HL-60 (cell line): ENCODE data around the gene MLLT1.

Experiments used
- POLR2AphosphoS5 ChIP-seq: IDR thresholded peaks from 2 replicates; pipeline ENCODE4 v1.6.1; 2012; ENCODE audit warnings: low read depth
- SPI1 ChIP-seq: IDR thresholded peaks from 2 replicates; pipeline ENCODE4 v1.6.1; 2012; ENCODE audit warnings: low read depth, mild to moderate bottlenecking, borderline replicate concordance
- TF ChIP-seq, protein P1 (sequence below): IDR thresholded peaks from one replicate; pipeline ENCODE4 v1.5.1; 2011; ENCODE audit warnings: low read length, control low read depth, inconsistent platforms; ENCODE audit not compliant: insufficient read depth
- TF ChIP-seq, protein P2 (sequence below): IDR thresholded peaks from 2 replicates; pipeline ENCODE4 v1.6.1; 2012; ENCODE audit warnings: low read depth; ENCODE audit not compliant: insufficient replicate concordance

DNA sequence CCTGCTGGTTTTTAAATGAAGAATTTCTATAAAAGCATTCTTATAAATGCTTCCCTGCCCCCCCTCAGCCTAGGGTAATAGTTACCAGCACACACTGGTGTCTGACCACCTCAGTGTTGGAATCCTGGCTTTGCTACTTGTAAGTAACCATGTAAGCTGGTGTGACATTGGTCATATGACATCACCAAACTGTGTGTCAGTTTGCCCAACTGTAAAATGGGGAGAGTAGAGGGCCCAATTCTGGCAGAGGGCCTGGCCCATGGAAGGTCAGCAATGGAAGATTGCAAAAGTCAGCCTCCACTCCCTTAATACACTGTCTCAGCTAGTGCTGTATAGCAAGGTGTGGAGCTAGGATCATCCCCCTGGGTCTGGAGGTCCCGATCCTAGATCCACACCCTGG is 112.7 kb downstream of the MLLT1 start:
- TF ChIP-seq, protein P1, sequence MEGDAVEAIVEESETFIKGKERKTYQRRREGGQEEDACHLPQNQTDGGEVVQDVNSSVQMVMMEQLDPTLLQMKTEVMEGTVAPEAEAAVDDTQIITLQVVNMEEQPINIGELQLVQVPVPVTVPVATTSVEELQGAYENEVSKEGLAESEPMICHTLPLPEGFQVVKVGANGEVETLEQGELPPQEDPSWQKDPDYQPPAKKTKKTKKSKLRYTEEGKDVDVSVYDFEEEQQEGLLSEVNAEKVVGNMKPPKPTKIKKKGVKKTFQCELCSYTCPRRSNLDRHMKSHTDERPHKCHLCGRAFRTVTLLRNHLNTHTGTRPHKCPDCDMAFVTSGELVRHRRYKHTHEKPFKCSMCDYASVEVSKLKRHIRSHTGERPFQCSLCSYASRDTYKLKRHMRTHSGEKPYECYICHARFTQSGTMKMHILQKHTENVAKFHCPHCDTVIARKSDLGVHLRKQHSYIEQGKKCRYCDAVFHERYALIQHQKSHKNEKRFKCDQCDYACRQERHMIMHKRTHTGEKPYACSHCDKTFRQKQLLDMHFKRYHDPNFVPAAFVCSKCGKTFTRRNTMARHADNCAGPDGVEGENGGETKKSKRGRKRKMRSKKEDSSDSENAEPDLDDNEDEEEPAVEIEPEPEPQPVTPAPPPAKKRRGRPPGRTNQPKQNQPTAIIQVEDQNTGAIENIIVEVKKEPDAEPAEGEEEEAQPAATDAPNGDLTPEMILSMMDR = no peak
- TF ChIP-seq SPI1 (no peak), POLR2AphosphoS5 (no peak)
- TF ChIP-seq, protein P2, sequence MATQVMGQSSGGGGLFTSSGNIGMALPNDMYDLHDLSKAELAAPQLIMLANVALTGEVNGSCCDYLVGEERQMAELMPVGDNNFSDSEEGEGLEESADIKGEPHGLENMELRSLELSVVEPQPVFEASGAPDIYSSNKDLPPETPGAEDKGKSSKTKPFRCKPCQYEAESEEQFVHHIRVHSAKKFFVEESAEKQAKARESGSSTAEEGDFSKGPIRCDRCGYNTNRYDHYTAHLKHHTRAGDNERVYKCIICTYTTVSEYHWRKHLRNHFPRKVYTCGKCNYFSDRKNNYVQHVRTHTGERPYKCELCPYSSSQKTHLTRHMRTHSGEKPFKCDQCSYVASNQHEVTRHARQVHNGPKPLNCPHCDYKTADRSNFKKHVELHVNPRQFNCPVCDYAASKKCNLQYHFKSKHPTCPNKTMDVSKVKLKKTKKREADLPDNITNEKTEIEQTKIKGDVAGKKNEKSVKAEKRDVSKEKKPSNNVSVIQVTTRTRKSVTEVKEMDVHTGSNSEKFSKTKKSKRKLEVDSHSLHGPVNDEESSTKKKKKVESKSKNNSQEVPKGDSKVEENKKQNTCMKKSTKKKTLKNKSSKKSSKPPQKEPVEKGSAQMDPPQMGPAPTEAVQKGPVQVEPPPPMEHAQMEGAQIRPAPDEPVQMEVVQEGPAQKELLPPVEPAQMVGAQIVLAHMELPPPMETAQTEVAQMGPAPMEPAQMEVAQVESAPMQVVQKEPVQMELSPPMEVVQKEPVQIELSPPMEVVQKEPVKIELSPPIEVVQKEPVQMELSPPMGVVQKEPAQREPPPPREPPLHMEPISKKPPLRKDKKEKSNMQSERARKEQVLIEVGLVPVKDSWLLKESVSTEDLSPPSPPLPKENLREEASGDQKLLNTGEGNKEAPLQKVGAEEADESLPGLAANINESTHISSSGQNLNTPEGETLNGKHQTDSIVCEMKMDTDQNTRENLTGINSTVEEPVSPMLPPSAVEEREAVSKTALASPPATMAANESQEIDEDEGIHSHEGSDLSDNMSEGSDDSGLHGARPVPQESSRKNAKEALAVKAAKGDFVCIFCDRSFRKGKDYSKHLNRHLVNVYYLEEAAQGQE = no peak
